HCEC 1CT (cell line): Measurements from ENCODE around the gene ANKRA2.
A peak's percentile ranks its signal among the peaks of the same experiment; 100 is the strongest.

Source experiments
- DNase-seq: peaks from one replicate; pipeline ENCODE4 v3.0.0-alpha.2; 2017

The ANKRA2 gene

DNA sequence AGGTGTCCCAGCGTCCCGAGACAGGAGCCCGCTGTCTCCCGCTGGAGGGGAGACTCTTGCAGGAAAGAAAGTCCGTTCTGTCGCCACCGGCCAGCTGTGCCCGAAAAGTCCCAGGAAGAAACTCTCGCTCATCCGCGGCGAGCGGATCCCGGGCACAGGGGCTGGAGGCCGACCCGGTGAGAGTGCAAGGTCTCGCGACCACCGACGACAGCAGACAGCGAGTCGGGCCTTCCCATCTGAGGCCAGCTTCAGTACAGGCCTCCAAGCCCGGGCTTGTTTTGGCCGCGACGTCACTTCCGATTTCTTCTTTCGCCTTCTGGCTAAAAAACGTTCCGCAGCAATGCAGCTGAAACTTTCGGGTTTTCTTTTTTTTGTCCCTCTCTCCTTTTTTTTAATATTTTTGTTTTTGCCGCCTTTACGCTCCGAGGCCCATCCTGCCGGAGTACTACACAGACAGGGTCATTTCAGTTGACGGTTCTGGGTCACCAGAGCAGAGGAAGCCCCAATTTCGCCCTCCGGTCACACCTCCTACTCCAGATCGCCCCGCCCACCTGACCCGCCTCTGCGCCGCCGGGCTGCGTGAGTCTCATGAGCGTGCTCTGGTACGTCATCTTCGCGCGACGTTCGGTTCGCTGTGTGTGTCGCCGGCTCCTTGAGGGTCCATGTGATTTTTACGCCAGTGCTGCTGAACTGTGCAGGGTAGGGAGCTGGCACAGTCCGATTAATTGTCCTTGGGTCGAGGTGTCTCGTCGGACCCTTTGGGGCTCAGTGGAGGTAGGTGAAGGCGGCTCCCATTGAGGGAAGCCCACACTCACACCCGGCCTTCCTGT, at the start of gene ANKRA2, which contains the start of gene UTP15:
Gene ANKRA2, minus strand, starts transcription at position 501 of the 830 bp plus-strand sequence. CDS start 2,758 bp downstream, outside the sequence.
Gene UTP15, plus strand, starts transcription at position 605 of the 830 bp plus-strand sequence. CDS start 1,602 bp downstream, outside the sequence.
- DNase-seq, result peak; percentile 96

DNA sequence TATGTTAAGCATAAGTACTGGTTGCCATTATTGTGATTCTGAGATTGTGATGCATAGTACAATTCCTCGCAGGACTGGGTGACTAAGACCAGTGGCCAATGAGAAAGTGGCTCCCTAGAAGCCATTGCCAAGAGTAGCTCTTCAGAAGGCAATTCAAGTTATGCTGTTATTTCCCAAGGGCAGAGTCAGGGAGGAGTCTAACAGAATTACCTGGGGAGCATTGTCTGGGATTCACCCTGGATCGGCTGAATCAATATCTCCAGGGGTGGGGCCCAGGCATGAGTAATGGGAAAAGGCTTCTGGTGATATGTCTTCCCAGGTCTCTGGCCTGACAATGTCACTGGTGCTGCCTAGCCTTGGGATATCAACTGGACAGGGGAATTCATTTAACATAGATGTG, 49.6 kb upstream of the ANKRA2 start:
- DNase-seq, result no peak

DNA sequence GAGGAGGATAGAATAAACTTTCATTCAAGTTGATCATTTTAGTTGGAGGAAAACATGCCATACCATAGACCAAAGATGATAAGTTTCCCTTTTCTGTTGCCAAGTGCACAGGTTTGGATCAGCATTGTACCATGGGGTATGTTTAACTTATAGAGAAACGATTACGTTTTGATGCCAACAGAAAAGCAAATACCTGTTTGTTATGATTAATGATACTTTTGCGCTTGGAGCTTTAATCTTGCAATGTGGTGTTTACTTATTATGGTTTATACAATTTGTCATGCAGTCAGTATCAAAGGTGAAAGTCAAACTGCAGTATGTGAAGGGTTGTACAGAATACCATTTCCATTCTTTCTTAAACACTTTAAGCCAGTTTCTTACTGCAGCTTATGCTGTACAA, 47.4 kb upstream of the ANKRA2 start:
- no peak for DNase-seq

- DNase-seq, result no peak
These were observed 41.8 kb upstream of the ANKRA2 start for GRCh38 chr5:73607228-73607627.

GRCh38 chr5:73606206-73606753, 40.8 kb upstream of the ANKRA2 start:
- peak; percentile 50 for DNase-seq

- peak; percentile 23 for DNase-seq
These were observed 40.0 kb upstream of the ANKRA2 start for GRCh38 chr5:73605223-73606087.

DNA sequence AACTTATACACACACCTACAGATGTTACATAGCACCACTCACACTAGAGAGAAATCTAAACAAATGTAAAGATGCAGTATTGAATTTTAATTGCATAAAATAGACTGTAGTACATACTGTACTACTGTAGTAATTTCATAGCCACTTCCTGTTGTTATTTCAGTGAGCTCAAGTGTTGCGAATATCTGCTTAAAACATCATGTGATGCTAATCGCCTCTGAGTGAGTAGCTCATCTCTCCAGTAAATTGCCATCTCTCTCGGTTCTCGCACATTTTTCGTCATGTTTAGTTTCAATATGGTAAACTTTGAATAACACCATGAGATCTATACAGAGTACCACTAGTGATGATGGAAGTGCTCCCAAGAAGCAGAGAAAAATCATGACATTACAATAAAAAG, 38.6 kb upstream of the ANKRA2 start:
- peak; percentile 45 for DNase-seq

- DNase-seq, result no peak
These were observed 33.9 kb upstream of the ANKRA2 start for GRCh38 chr5:73599380-73599779.

GRCh38 chr5:73596705-73597328, 31.4 kb upstream of the ANKRA2 start:
- DNase-seq, result peak; percentile 59

DNA sequence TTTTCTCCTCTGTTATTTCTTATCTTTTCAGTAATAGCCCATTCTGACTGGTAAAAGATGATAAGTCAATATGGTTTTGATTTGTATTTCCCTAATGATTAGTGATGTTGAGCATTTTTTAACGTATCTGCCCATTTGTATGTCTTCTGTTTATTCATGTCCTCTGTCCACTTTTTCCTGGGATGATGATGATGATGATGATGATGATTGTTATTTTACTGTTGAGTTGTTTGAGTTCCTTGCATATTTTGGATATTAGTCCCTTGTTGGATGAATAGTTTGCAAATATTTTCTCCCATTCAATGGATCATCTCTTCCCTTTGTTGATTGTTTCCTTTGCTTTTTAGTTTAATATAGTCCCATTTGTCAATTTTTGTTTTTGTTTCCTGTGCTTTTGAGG, 27.1 kb upstream of the ANKRA2 start:
- peak; percentile 67 for DNase-seq

GRCh38 chr5:73591698-73592501, 26.5 kb upstream of the ANKRA2 start:
- DNase-seq, result peak; percentile 70

DNA sequence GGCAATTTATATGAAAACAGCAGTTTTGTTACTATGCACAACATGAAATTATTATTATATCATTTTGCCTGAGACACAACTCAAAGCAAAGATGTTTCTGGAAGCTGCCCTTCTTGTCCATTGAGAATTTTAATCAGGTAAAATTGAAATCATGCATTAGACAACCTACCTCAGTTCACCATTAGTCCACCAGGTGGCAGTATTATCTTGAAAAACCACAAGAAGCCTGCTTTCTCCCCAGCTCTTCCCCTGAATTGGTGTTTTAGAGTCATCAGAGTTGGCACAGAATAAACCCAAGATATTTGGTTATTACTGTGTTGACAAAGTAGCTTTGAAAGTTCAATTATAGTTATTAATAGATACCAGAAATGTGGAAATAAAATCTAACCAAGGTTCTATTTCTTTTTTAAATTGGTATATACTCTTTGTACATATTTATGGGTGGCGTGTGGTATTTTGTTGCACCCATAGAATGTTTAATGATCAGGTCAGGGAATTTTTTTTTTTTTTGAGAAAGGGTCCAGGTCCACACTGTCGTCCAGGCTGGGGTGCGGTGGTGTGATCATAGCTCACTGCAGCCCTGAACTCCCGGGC, 25.8 kb upstream of the ANKRA2 start:
- peak; percentile 87 for DNase-seq

DNA sequence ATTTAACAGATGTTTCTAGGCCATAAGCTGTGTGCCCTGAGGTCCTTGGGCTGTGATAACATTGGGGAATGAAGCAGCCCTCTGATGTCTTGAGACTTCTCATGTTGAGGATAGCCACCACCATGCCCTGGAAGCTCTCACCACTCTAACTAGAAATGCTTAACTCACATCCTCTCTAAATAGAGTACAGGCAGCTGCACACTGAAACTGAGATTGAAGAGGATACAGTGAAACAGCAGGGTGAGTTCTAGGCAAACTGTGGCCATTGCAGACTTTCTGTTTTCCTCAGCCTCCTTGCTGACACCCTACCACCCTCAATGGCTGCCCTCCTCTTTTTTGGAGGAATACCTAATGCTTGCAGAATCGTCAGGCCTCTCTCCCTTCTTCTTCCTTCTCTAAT, 22.5 kb upstream of the ANKRA2 start:
- DNase-seq, result no peak

- no peak for DNase-seq
These were observed 17.1 kb upstream of the ANKRA2 start for GRCh38 chr5:73582285-73583145.

DNA sequence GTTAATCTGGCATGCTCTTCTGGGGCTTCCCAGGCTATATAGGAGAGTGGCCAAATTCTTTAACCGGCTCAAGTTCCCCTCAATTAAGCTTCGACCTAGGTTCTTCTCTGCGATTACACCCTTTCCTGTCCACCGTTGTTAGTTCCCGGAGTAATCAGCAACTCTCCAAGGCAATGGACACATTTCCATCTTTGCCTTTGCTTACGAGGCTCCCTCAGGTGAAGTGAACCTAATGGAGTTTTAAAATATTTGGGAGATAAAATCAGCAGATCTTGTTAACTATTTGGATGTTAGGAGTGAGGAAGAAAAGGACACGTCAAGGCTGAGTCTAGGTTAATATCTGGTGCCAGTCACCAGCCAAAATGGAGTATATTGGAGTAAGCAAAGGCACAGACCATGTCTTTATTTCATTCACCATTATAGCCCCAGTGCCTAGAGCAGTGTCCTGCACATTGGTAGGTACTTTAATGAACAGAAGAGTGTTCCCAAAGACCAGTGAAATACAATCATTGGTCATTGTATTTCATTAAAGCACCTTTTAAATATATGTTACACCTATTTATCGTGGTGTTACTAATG, 619 bp upstream of the ANKRA2 start:
- DNase-seq, result no peak

DNA sequence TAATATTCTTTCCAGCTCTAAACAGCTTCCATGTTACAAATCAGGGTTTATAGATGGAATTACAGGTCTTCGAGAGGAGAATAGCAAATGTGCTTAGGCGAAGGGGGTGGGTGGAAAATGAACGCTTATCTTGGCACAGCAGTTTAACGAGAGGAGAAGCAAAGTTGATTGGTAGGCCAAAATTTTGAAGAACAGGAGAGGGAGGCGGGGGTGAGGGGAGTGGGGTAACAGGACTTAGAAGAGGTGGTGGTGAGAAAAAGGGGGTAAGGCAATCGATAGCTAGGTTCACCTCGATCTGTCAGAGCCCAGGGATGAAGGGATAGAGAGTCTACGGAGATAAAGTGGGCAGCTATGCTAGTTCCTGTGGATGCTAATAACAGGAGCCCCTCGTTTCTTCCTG, 764 bp downstream of the ANKRA2 start:
- DNase-seq, result no peak

GRCh38 chr5:73564018-73564417, 1.4 kb downstream of the ANKRA2 start:
- DNase-seq, result no peak

- peak; percentile 36 for DNase-seq
These were observed 6.5 kb downstream of the ANKRA2 start for GRCh38 chr5:73558950-73559349.

- DNase-seq, result no peak
These were observed 12.8 kb downstream of the ANKRA2 start for GRCh38 chr5:73552642-73553041.

DNA sequence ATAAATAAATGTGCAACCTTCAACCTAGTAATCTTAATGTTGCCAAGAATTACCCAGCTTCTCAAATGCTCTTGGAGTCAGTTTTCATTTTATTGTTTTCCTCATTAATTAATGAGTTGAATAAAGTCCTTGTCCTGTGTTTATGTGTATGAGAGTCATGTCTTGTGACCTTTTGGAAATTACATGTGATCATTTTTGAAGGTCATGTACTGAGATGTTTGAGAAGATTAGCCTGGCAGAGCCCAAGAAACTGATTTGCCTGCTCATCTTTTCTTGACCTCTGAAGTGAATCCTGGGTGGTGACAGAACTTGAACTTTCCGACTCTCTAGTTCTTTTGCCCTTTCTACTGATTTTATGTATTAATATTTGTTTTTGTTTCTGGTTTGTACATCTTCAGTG, 15.4 kb downstream of the ANKRA2 start:
- DNase-seq, result no peak
